ENCODE results near the gene PRAME. TPM values are rescaled to one million over a fixed set of nuclear protein-coding genes. Genes with fewer than 3 reads are reported as not detected.

The PRAME gene
- total and polyA plus RNA-seq, 10 of the 15 experiments (the other 5 are each of a cell fraction or from before 2014, with no cell fraction given): 0.40 to 2.5 (median 0.65) TPM

DNA sequence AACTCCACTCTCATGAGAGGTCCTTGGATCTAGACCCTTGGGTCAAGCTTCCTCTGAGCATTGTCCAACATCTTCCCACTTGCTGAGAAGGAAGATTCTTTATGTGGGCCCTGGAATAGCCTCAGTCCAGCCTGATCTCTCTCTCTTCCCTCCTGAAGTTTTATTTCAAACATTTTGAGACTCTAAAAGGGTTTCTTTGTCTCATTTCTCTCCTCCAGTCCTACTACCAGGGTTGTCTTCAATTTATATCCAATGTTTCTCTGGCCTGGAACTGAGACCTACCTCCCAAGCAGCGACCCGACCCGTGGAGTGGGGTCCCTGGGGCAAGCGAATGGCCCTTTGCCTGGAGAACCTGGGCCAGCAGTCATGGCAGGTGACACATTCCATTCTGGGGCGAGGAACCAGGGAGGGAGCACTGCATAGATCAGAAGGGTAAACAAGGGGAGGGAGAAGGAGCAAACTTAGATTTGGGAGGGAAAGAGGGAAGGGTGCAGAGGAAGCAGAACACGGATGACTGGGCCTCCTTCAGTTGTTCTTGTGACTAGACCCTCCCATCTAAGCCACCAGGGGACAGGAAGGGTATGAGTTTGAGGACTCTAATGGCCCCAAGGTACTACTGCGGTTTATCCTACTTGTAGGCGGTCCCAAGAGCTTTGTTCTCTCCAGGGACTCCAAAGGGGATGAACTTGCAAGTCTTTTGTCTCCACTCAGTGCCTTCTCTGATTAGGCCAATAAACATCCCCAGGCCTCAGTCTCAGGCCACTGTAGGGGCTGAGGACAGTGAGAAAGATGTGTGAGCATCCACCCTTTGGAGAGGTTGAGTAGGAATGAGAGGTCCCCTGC lies 14.2 kb upstream of the PRAME start (continued):
- TF ChIP-seq, protein P1, sequence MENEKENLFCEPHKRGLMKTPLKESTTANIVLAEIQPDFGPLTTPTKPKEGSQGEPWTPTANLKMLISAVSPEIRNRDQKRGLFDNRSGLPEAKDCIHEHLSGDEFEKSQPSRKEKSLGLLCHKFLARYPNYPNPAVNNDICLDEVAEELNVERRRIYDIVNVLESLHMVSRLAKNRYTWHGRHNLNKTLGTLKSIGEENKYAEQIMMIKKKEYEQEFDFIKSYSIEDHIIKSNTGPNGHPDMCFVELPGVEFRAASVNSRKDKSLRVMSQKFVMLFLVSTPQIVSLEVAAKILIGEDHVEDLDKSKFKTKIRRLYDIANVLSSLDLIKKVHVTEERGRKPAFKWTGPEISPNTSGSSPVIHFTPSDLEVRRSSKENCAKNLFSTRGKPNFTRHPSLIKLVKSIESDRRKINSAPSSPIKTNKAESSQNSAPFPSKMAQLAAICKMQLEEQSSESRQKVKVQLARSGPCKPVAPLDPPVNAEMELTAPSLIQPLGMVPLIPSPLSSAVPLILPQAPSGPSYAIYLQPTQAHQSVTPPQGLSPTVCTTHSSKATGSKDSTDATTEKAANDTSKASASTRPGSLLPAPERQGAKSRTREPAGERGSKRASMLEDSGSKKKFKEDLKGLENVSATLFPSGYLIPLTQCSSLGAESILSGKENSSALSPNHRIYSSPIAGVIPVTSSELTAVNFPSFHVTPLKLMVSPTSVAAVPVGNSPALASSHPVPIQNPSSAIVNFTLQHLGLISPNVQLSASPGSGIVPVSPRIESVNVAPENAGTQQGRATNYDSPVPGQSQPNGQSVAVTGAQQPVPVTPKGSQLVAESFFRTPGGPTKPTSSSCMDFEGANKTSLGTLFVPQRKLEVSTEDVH (IDR thresholded peaks at IDR 0.05; ENCODE audit: low read depth, partially characterized antibody): no peak
- TF ChIP-seq JUNB (IDR thresholded peaks at IDR 0.05) (no peak), ZNF384 (IDR thresholded peaks at IDR 0.05; ENCODE audit: borderline replicate concordance, low read depth, low read length) (no peak), RAD51 (IDR thresholded peaks at IDR 0.05) (no peak), ASH2L (IDR thresholded peaks at IDR 0.05; ENCODE audit: borderline replicate concordance, low read depth) (no peak), SREBF2 (IDR thresholded peaks at IDR 0.05; ENCODE audit: low read length) (no peak), BCL11A (IDR thresholded peaks at IDR 0.05; ENCODE audit: low read depth, low read length) (no peak), BACH1 (IDR thresholded peaks at IDR 0.05; ENCODE audit: borderline replicate concordance) (no peak), SMC3 (IDR thresholded peaks at IDR 0.05; ENCODE audit: borderline replicate concordance, low read length) (no peak)
- TF ChIP-seq, protein P2, sequence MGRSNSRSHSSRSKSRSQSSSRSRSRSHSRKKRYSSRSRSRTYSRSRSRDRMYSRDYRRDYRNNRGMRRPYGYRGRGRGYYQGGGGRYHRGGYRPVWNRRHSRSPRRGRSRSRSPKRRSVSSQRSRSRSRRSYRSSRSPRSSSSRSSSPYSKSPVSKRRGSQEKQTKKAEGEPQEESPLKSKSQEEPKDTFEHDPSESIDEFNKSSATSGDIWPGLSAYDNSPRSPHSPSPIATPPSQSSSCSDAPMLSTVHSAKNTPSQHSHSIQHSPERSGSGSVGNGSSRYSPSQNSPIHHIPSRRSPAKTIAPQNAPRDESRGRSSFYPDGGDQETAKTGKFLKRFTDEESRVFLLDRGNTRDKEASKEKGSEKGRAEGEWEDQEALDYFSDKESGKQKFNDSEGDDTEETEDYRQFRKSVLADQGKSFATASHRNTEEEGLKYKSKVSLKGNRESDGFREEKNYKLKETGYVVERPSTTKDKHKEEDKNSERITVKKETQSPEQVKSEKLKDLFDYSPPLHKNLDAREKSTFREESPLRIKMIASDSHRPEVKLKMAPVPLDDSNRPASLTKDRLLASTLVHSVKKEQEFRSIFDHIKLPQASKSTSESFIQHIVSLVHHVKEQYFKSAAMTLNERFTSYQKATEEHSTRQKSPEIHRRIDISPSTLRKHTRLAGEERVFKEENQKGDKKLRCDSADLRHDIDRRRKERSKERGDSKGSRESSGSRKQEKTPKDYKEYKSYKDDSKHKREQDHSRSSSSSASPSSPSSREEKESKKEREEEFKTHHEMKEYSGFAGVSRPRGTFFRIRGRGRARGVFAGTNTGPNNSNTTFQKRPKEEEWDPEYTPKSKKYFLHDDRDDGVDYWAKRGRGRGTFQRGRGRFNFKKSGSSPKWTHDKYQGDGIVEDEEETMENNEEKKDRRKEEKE (IDR thresholded peaks at IDR 0.05): no peak
- TF ChIP-seq, protein P3, sequence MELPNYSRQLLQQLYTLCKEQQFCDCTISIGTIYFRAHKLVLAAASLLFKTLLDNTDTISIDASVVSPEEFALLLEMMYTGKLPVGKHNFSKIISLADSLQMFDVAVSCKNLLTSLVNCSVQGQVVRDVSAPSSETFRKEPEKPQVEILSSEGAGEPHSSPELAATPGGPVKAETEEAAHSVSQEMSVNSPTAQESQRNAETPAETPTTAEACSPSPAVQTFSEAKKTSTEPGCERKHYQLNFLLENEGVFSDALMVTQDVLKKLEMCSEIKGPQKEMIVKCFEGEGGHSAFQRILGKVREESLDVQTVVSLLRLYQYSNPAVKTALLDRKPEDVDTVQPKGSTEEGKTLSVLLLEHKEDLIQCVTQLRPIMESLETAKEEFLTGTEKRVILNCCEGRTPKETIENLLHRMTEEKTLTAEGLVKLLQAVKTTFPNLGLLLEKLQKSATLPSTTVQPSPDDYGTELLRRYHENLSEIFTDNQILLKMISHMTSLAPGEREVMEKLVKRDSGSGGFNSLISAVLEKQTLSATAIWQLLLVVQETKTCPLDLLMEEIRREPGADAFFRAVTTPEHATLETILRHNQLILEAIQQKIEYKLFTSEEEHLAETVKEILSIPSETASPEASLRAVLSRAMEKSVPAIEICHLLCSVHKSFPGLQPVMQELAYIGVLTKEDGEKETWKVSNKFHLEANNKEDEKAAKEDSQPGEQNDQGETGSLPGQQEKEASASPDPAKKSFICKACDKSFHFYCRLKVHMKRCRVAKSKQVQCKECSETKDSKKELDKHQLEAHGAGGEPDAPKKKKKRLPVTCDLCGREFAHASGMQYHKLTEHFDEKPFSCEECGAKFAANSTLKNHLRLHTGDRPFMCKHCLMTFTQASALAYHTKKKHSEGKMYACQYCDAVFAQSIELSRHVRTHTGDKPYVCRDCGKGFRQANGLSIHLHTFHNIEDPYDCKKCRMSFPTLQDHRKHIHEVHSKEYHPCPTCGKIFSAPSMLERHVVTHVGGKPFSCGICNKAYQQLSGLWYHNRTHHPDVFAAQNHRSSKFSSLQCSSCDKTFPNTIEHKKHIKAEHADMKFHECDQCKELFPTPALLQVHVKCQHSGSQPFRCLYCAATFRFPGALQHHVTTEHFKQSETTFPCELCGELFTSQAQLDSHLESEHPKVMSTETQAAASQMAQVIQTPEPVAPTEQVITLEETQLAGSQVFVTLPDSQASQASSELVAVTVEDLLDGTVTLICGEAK (IDR thresholded peaks at IDR 0.05; ENCODE audit: borderline replicate concordance): no peak

All from GM12878 (cell line).